Measurements from ENCODE around the gene COX10. TPM values are rescaled to one million over a fixed set of nuclear protein-coding genes. Genes with fewer than 3 reads are reported as not detected.

The COX10 gene
- total RNA-seq, 2 experiments from 2014 or later = 26.0 to 28.6 TPM

DNA sequence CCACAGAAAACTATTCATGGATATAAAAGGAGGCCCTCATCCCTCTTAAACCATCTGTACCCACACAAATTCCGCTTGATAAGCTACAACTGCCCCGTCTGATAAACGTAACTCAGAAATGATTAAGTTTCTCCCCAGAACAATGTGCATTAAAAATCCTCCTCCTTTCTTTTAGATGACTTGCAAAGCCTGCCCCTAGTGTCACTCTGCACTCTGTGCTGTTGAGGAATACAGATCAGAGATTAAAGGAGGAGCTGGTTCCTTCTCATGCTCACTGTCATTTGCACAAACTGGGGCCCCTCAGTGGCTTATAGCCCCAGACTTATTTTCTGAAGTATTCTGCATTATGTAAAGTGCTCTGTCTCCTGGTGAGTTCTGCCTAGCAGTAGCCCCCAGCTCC lies 134.1 kb downstream of the COX10 start:
- DNase-seq (peak; percentile 44), ATAC-seq (peak; percentile 36)
- Mint-ChIP-seq H3K27ac (peak overlapping the region; percentile 69), H3K4me3 (no peak overlapping the region), H3K36me3 (ENCODE audit: low read depth) (peaks cover 38% of the 10 kb centered on the region), H3K27me3 (no peaks in the 10 kb centered on the region), H3K9me3 (no peaks in the 10 kb centered on the region), H3K4me1 (ENCODE audit: low read depth) (peaks cover 81% of the 10 kb centered on the region)
- ChIA-PET POLR2A (interaction anchor here (0.9 kb wide), 1 partner anchor 134 kb away, joined by 4 read pairs; the partner anchor contains the start of gene COX10), CTCF (interaction anchor here (0.9 to 1.2 kb wide), 7 partner anchors 9 to 98 kb away, joined by 3 to 6 read pairs (median 4); partner anchors contain the start of gene HS3ST3B1)
- TF ChIP-seq, protein P1, sequence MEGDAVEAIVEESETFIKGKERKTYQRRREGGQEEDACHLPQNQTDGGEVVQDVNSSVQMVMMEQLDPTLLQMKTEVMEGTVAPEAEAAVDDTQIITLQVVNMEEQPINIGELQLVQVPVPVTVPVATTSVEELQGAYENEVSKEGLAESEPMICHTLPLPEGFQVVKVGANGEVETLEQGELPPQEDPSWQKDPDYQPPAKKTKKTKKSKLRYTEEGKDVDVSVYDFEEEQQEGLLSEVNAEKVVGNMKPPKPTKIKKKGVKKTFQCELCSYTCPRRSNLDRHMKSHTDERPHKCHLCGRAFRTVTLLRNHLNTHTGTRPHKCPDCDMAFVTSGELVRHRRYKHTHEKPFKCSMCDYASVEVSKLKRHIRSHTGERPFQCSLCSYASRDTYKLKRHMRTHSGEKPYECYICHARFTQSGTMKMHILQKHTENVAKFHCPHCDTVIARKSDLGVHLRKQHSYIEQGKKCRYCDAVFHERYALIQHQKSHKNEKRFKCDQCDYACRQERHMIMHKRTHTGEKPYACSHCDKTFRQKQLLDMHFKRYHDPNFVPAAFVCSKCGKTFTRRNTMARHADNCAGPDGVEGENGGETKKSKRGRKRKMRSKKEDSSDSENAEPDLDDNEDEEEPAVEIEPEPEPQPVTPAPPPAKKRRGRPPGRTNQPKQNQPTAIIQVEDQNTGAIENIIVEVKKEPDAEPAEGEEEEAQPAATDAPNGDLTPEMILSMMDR (IDR thresholded peaks at IDR 0.05) = peak; percentile 28
- intact Hi-C loops (cut with micrococcal nuclease) = loop anchor here (10.0 kb wide), 2 partner anchors 89 to 139 kb away; partner anchors contain the start of gene COX10

DNA sequence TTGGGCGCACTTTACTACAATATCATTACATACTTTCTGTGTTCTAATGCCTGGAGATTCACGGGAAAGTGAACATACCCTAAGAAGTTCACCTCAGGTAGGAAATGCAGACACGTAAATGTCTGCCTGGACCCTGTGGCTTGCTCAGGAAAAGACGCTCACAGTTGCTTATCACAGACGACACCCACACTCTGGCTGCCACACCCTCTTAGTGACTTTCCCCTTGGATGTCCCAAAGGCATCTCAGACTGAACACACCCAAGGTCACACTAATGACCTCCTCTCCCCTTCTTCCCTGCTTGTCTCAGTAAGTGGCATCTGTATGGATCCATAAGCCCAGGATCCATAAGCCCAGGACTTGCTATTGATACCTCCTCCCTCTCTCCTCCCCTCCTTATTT lies 134.8 kb downstream of the COX10 start:
- ChIA-PET CTCF (interaction anchor here (0.9 to 1.2 kb wide), 6 partner anchors 8 to 97 kb away, joined by 3 to 6 read pairs (median 4); partner anchors contain the start of gene HS3ST3B1), POLR2A (interaction anchor here (0.9 kb wide), 1 partner anchor 135 kb away, joined by 4 read pairs; the partner anchor contains the start of gene COX10)
- Mint-ChIP-seq H3K36me3 (ENCODE audit: low read depth) (peaks cover 38% of the 10 kb centered on the region), H3K4me3 (no peak overlapping the region), H3K4me1 (ENCODE audit: low read depth) (peaks cover 75% of the 10 kb centered on the region), H3K9me3 (no peaks in the 10 kb centered on the region), H3K27me3 (no peaks in the 10 kb centered on the region), H3K27ac (no peak overlapping the region)
- intact Hi-C loops (cut with micrococcal nuclease) = loop anchor here (10.0 kb wide), 2 partner anchors 89 to 139 kb away; partner anchors contain the start of gene COX10
- TF ChIP-seq, protein P1 (IDR thresholded peaks at IDR 0.05) = no peak
- ATAC-seq = no peak
- DNase-seq = no peak

DNA sequence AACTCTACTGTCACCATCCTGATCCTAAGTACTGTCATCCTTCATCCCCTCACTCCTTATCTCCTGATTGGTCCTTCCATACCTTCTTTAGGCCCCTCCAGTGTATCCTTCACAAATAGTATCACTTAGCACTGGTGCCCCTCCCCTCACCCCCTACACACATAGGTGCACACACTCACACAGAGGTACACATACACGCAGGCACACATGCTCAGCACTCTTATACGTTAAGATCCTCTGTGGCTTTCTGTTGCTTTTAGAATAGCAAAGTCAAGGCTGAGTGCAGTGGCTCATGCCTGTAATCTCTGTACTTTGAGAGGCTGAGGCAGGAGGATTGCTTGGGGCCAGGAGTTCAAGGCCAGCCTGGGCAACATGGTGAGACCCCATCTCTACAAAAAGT lies 135.2 kb downstream of the COX10 start:
- TF ChIP-seq, protein P1 (IDR thresholded peaks at IDR 0.05) = no peak
- DNase-seq (no peak), ATAC-seq (no peak)
- peaks cover 36% of the 10 kb centered on the region for H3K36me3 Mint-ChIP-seq (ENCODE audit: low read depth)
- no peaks in the 10 kb centered on the region for H3K27me3 Mint-ChIP-seq
- intact Hi-C loops (cut with micrococcal nuclease) = loop anchor here (10.0 kb wide), 2 partner anchors 90 to 140 kb away; partner anchors contain the start of gene COX10
- ChIA-PET POLR2A (no interaction called here), CTCF (interaction anchor here (1.5 kb wide), 1 partner anchor 96 kb away, joined by 3 read pairs; the partner anchor contains the start of gene HS3ST3B1)
- no peaks in the 10 kb centered on the region for H3K9me3 Mint-ChIP-seq
- peaks cover 70% of the 10 kb centered on the region for H3K4me1 Mint-ChIP-seq (ENCODE audit: low read depth)
- no peak overlapping the region for H3K27ac Mint-ChIP-seq
- H3K4me3 Mint-ChIP-seq = no peak overlapping the region

DNA sequence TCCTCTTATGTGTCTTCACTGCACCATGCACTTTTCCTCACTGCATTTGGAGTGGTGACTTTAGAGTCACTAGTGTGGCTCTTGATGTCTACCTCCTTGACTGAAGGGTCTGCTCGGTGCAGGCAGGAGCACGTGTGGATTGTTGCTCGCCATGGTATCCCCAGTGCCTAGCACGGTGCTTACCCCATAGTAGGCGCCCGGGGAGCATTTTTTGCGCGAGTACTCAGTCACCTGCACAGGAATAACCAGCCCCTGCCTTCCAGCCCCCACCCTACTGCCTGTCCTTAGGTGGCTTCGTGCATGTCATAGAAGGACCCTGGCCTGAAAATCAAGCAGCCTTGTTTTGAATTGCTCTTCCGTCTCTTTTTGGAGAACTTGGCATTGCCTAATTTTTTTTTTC lies 136.1 kb downstream of the COX10 start:
- peaks cover 63% of the 10 kb centered on the region for H3K4me1 Mint-ChIP-seq (ENCODE audit: low read depth)
- POLR2A ChIA-PET = no interaction called here
- CTCF ChIA-PET = interaction anchor here (1.5 kb wide), 1 partner anchor 95 kb away, joined by 3 read pairs; the partner anchor contains the start of gene HS3ST3B1
- H3K27me3 Mint-ChIP-seq = no peaks in the 10 kb centered on the region
- no peak for ATAC-seq
- intact Hi-C loops (cut with micrococcal nuclease) = loop anchor here (10.0 kb wide), 2 partner anchors 91 to 141 kb away; partner anchors contain the start of gene COX10
- H3K27ac Mint-ChIP-seq = peak overlapping the region; percentile 55
- no peaks in the 10 kb centered on the region for H3K9me3 Mint-ChIP-seq
- no peak overlapping the region for H3K4me3 Mint-ChIP-seq
- no peak for DNase-seq
- TF ChIP-seq, protein P1 (IDR thresholded peaks at IDR 0.05) = no peak
- H3K36me3 Mint-ChIP-seq (ENCODE audit: low read depth) = peaks cover 38% of the 10 kb centered on the region

DNA sequence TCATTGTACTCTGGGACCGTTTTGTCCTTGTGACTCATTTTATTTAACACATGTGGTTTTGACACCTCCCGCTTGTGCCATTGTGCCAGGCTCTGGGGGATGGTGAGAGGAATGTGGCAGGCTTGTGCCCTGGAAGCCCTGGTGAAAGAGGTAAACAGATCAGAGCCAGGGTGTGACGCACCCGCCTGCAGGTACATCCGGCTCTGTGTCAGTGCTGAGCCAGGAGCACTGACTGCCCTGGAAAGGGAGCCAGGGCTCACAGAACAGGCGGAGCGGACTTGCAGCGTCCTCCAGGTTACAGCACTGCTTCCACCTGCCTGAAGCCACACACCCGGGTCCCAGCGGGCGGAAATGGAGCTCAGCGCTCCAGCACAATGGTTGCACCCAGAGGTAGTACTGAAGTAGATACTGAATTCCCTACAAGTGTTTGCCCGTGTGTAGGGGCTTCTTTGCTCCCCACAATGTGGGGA lies 136.7 kb downstream of the COX10 start:
- ChIA-PET CTCF (interaction anchor here (1.5 kb wide), 1 partner anchor 95 kb away, joined by 3 read pairs; the partner anchor contains the start of gene HS3ST3B1), POLR2A (no interaction called here)
- ATAC-seq (peak; percentile 55), DNase-seq (peak; percentile 72)
- no peaks in the 10 kb centered on the region for H3K27me3 Mint-ChIP-seq
- peaks cover 59% of the 10 kb centered on the region for H3K4me1 Mint-ChIP-seq (ENCODE audit: low read depth)
- H3K4me3 Mint-ChIP-seq = no peak overlapping the region
- TF ChIP-seq, protein P1 (IDR thresholded peaks at IDR 0.05) = no peak
- H3K27ac Mint-ChIP-seq = no peak overlapping the region
- H3K9me3 Mint-ChIP-seq = no peaks in the 10 kb centered on the region
- intact Hi-C loops (cut with micrococcal nuclease) = loop anchor here (10.0 kb wide), 2 partner anchors 91 to 141 kb away; partner anchors contain the start of gene COX10
- H3K36me3 Mint-ChIP-seq (ENCODE audit: low read depth) = peaks cover 39% of the 10 kb centered on the region

Data from activated CD8-positive, alpha-beta T cell treated with anti-CD3 and anti-CD28 coated beads for 36 hours (primary cell).